Measurements from ENCODE around the gene MYL4.

- TF ChIP-seq, protein P1, sequence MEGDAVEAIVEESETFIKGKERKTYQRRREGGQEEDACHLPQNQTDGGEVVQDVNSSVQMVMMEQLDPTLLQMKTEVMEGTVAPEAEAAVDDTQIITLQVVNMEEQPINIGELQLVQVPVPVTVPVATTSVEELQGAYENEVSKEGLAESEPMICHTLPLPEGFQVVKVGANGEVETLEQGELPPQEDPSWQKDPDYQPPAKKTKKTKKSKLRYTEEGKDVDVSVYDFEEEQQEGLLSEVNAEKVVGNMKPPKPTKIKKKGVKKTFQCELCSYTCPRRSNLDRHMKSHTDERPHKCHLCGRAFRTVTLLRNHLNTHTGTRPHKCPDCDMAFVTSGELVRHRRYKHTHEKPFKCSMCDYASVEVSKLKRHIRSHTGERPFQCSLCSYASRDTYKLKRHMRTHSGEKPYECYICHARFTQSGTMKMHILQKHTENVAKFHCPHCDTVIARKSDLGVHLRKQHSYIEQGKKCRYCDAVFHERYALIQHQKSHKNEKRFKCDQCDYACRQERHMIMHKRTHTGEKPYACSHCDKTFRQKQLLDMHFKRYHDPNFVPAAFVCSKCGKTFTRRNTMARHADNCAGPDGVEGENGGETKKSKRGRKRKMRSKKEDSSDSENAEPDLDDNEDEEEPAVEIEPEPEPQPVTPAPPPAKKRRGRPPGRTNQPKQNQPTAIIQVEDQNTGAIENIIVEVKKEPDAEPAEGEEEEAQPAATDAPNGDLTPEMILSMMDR (IDR thresholded peaks at IDR 0.05), result no peak
- no peak for TF ChIP-seq POLR2A (IDR thresholded peaks at IDR 0.05)
These were observed 43.8 kb downstream of the MYL4 start for GRCh38 chr17:47252766-47253512.

All from thyroid gland (tissue), 4 donors.